Ovary (tissue), 3 donors: Measurements from ENCODE around the gene SALL1.

Experiments
- CTCF ChIP-seq, 3 donors: fragments of 450-650 bp in 2 of 3; fragments of 200-600 bp in 1 of 3; IDR thresholded peaks; one replicate each; pipeline versions ENCODE4 v1.5.1 to v1.8.0; 2016 to 2022; ENCODE audit warnings: antibody characterized with exemption in 3 of 3, mild to moderate bottlenecking in 1 of 3
- POLR2A ChIP-seq: fragments of 450-650 bp; IDR thresholded peaks from one replicate; pipeline ENCODE4 v1.6.1; 2017; ENCODE audit warnings: antibody characterized with exemption, mild to moderate bottlenecking, moderate library complexity
- donor health status: DM: no; HTN: no; CAD: no.

GRCh38 chr16:51120730-51121347, 30.2 kb downstream of the SALL1 start:
- TF ChIP-seq CTCF (IDR thresholded peaks at IDR 0.05) (no peak), POLR2A (no peak)
